ENCODE measurements around the gene PRSS2. TPM values are rescaled to one million over a fixed set of nuclear protein-coding genes. Genes with fewer than 3 reads are reported as not detected.
"Not testable (repeated sequence)": the region's sequence is repeated elsewhere in the genome, so short reads cannot be mapped to it uniquely, and the experiment has no call there.

Gene PRSS2
- total RNA-seq, 4 donors from 2014 or later: 0.39 TPM; not detected in 3

DNA sequence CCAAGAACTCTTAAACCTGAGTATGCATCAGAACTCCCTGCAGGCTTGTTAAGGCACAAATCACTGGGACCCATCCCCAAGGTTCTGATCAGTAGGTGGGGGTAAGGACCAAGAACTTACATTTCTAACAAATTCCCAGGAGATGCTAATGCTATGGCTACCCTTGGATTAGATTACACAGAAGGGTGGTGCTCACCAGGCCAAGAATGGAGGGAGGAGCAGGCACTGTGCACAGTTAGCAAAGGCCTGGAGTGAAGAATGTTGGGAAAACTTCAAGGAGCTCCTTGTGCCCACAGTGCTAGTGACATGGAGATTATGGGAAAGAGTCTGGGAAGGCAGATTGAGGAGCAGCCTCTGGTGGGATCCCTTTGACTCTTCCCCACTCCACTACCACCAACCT, 1.9 kb downstream of the PRSS2 start:
- intact Hi-C loops (cut with DNase I): no loop called here
- Histone ChIP-seq H3K4me1 (no peaks in the 10 kb centered on the region), H3K4me3 (no peak overlapping the region), H3K27me3 (peaks cover 0 to 16% (median 0%) of the 10 kb centered on the region in 4 donors), H3K9me3 (no peaks in the 10 kb centered on the region), H3K27ac (replicated peaks in 1 of 4) (no peak overlapping the region), H3K36me3 (no peaks in the 10 kb centered on the region)
- DNase-seq (ENCODE audit: extremely low spot score): no peak
- TF ChIP-seq EP300 (IDR thresholded peaks at IDR 0.05) (no peak), POLR2A (IDR thresholded peaks at IDR 0.05; ENCODE audit: low read depth) (no peak), POLR2AphosphoS5 (IDR thresholded peaks at IDR 0.05) (no peak)
- TF ChIP-seq, protein P1, sequence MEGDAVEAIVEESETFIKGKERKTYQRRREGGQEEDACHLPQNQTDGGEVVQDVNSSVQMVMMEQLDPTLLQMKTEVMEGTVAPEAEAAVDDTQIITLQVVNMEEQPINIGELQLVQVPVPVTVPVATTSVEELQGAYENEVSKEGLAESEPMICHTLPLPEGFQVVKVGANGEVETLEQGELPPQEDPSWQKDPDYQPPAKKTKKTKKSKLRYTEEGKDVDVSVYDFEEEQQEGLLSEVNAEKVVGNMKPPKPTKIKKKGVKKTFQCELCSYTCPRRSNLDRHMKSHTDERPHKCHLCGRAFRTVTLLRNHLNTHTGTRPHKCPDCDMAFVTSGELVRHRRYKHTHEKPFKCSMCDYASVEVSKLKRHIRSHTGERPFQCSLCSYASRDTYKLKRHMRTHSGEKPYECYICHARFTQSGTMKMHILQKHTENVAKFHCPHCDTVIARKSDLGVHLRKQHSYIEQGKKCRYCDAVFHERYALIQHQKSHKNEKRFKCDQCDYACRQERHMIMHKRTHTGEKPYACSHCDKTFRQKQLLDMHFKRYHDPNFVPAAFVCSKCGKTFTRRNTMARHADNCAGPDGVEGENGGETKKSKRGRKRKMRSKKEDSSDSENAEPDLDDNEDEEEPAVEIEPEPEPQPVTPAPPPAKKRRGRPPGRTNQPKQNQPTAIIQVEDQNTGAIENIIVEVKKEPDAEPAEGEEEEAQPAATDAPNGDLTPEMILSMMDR (IDR thresholded peaks at IDR 0.05): no peak

DNA sequence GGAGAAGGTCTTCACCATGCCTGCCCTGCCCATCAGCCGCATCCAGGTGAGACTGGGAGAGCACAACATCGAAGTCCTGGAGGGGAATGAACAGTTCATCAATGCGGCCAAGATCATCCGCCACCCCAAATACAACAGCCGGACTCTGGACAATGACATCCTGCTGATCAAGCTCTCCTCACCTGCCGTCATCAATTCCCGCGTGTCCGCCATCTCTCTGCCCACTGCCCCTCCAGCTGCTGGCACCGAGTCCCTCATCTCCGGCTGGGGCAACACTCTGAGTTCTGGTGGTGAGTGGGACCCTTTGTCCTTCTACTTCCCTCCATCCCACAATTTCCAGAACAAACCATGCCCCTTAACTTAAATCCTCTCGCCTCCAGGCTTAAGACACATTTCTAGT, 2.5 kb downstream of the PRSS2 start:
- Histone ChIP-seq H3K9me3 (no peaks in the 10 kb centered on the region), H3K4me1 (no peaks in the 10 kb centered on the region), H3K27ac (replicated peaks in 1 of 4) (no peak overlapping the region), H3K36me3 (no peaks in the 10 kb centered on the region), H3K4me3 (no peak overlapping the region), H3K27me3 (peaks cover 0 to 16% (median 0%) of the 10 kb centered on the region in 4 donors)
- 80% methylated on average over 11 of the region's 12 CpGs for WGBS
- intact Hi-C loops (cut with DNase I): no loop called here
- no peak for DNase-seq (ENCODE audit: extremely low spot score)
- TF ChIP-seq, protein P1 (IDR thresholded peaks at IDR 0.05): no peak
- TF ChIP-seq EP300 (IDR thresholded peaks at IDR 0.05) (no peak), POLR2AphosphoS5 (IDR thresholded peaks at IDR 0.05) (no peak), POLR2A (IDR thresholded peaks at IDR 0.05; ENCODE audit: low read depth) (no peak)

DNA sequence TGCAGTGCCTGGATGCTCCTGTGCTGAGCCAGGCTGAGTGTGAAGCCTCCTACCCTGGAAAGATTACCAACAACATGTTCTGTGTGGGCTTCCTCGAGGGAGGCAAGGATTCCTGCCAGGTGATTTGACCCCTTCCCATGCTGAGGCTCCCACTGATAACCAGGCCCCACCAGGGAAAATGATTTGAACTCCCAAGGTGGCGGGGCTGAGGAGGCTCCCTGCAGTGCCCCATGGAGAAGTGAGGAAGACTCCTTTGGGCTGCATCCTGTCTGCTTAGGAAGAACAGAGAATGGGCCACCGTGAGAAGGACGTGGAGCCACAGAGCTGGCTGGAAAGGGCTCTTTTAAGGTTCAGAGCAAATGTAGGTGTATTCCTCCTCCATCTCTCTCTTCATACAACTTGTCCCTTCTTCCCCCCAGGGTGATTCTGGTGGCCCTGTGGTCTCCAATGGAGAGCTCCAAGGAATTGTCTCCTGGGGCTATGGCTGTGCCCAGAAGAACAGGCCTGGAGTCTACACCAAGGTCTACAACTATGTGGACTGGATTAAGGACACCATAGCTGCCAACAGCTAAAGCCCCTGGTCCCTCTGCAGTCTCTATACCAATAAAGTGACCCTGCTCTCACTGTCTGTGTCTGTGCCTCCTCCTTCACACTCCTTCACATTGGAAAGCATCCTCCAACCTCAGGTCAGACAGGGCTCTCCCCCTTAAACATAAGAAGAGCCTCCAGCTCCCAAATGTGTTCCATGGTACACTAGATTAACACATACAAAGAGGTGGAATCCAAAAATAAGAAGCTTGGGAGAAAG, 3.4 kb downstream of the PRSS2 start:
- Histone ChIP-seq H3K4me3 (no peak overlapping the region), H3K36me3 (no peaks in the 10 kb centered on the region), H3K4me1 (no peaks in the 10 kb centered on the region), H3K27me3 (peaks cover 0 to 16% (median 0%) of the 10 kb centered on the region in 4 donors), H3K9me3 (no peaks in the 10 kb centered on the region), H3K27ac (replicated peaks in 1 of 4) (no peak overlapping the region)
- DNase-seq (ENCODE audit: extremely low spot score): no peak
- TF ChIP-seq EP300 (IDR thresholded peaks at IDR 0.05): no peak
- TF ChIP-seq, protein P1 (IDR thresholded peaks at IDR 0.05): no peak
- TF ChIP-seq POLR2A (IDR thresholded peaks at IDR 0.05; ENCODE audit: low read depth): no peak
- TF ChIP-seq POLR2AphosphoS5 (IDR thresholded peaks at IDR 0.05): no peak
- intact Hi-C loops (cut with DNase I): no loop called here
- WGBS: 67% methylated on average over 4 of the region's 4 CpGs

DNA sequence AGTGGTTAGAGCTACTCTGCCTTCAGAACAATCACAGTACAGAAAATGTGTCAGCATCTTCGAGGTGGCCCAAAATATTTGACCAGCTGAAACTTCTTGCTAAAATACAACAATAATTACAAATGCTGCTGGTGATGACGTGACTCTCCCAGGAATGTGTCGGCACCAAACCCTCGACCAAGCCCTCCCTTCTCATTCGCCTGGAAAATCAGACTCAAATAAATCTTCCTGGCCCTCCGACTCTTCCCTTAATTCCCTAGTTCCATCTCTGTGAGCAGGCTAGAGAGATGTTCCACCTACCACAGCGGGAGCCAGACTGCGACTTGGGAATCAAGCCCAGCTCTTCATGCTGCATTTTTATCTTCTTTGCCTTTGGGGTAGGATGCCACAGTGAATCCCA, 4.1 kb downstream of the PRSS2 start:
- Histone ChIP-seq H3K4me3 (no peak overlapping the region), H3K4me1 (no peaks in the 10 kb centered on the region), H3K36me3 (no peaks in the 10 kb centered on the region), H3K27me3 (peaks cover 0 to 16% (median 0%) of the 10 kb centered on the region in 4 donors), H3K27ac (replicated peaks in 1 of 4) (no peak overlapping the region), H3K9me3 (no peaks in the 10 kb centered on the region)
- intact Hi-C loops (cut with DNase I): no loop called here
- 56% methylated on average over 8 of the region's 8 CpGs for WGBS
- TF ChIP-seq EP300 (IDR thresholded peaks at IDR 0.05) (no peak), POLR2AphosphoS5 (IDR thresholded peaks at IDR 0.05) (no peak)
- DNase-seq (ENCODE audit: extremely low spot score): no peak

DNA sequence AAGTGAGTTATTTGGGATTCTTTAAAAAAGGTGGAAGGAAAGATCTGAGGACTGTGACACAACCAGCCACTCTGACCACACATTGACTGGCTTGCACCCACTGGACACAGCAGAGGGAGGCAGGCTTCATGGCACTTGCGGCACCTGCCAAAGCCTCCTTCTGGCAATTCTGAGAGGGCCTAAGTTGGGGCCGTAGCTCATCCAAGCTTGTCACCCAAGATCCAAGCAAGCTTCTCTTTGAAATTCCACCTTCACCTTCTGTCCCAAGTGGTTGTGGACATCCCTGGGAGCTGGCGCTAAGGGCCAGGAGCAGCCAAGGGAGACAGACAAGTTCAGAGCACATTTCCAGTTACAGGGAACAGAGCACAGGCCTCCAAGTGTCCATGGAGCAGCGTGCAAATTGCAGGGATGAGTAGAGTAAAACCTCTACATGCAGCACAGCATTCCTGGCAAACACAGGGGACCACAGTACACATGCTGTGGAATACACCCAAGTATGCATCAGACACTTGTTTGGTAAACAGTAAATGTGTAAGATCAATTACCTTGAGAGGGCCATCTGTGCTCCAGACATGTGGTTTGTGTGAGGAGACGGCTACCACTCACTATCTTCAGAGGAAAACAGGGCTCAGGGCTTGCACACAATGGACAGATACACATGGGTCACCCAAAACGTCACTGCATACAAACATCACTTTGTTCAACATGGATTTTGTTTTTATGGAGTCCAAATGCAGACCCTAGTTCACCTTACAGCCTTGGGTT, 4.8 kb downstream of the PRSS2 start:
- H3K4me1 ChIP-seq; H3K4me3 ChIP-seq; DNase-seq (ENCODE audit: extremely low spot score); H3K36me3 ChIP-seq; H3K27ac ChIP-seq (replicated peaks in 1 of 4); intact Hi-C loops (cut with DNase I); H3K9me3 ChIP-seq: not testable (repeated sequence)
- peaks cover 0 to 16% (median 0%) of the 10 kb centered on the region in 4 donors for H3K27me3 ChIP-seq
- 77% methylated on average over 6 of the region's 6 CpGs for WGBS
